H1 (cell line): Measurements from ENCODE around the gene MCUB. TPM values are rescaled to one million over a fixed set of nuclear protein-coding genes. Genes with fewer than 3 reads are reported as not detected.

ENCODE experiments used
- CTCF ChIA-PET: fragments of 300-600 bp; sonication (Branson Sonifier 250); formaldehyde crosslinking; loops from one replicate; lab custom pipeline; 2021; ENCODE audit not compliant: partially characterized antibody; lab: Charles Lee
- POLR2A ChIA-PET: fragments of 300-600 bp; sonication (Branson Sonifier 250); formaldehyde crosslinking; loops from one replicate; lab custom pipeline; 2021; ENCODE audit warnings: inconsistent platforms; ENCODE audit not compliant: partially characterized antibody; lab: Charles Lee
- DNase-seq, 2 experiments: peaks; one replicate each; pipeline versions ENCODE4 v3.0.0 to v3.0.0-alpha.2; 2010 to 2022; ENCODE audit warnings: low spot score in 2 of 2, low read depth in 1 of 2, mixed read lengths in 1 of 2
- FAIRE-seq: peaks from 2 replicates; lab custom pipeline; 2011; peaks lifted over from hg19 to GRCh38; lab: Jason Lieb, UNC
- H2AFZ ChIP-seq: 2 replicates; pipeline ENCODE4 v1.8.1; 2012; ENCODE audit warnings: low read length, inconsistent platforms
- H2AK5ac ChIP-seq: 2 replicates; pipeline ENCODE4 v1.6.1; 2013; ENCODE audit warnings: low read depth, low read length
- H2BK120ac ChIP-seq: replicated peaks from 2 replicates; pipeline ENCODE3; 2013; ENCODE audit warnings: low read depth, low read length, inconsistent platforms
- H2BK12ac ChIP-seq: 2 replicates; pipeline ENCODE4 v1.6.1; 2013; ENCODE audit warnings: low read depth, low read length
- H2BK15ac ChIP-seq: 2 replicates; pipeline ENCODE4 v1.6.1; 2013; ENCODE audit warnings: low read length
- H2BK20ac ChIP-seq: 2 replicates; pipeline ENCODE4 v1.6.1; 2013; ENCODE audit warnings: low read length
- H2BK5ac ChIP-seq: 2 replicates; pipeline ENCODE4 v1.6.1; 2013; ENCODE audit warnings: low read depth, low read length
- H3K14ac ChIP-seq: 2 replicates; pipeline ENCODE4 v1.6.1; 2013; ENCODE audit warnings: inconsistent platforms; ENCODE audit not compliant: insufficient read length
- H3K18ac ChIP-seq: 2 replicates; pipeline ENCODE4 v1.6.1; 2013; ENCODE audit warnings: low read length; ENCODE audit errors: extremely low read depth
- H3K23ac ChIP-seq: 2 replicates; pipeline ENCODE4 v1.6.1; 2013; ENCODE audit warnings: inconsistent platforms; ENCODE audit not compliant: insufficient read length
- H3K23me2 ChIP-seq: 2 replicates; pipeline ENCODE4 v1.6.1; 2013; ENCODE audit warnings: low read depth, low read length
- H3K27ac ChIP-seq: 2 replicates; pipeline ENCODE4 v1.6.1; 2011; ENCODE audit warnings: low read depth, low read length, inconsistent platforms
- H3K27me3 ChIP-seq, 4 experiments: replicated peaks in 1 of 4; 1 replicate in 1 of 4; 2 replicates in 3 of 4; pipeline versions ENCODE4 v1.6.1 to v1.8.1; 2011 to 2013; ENCODE audit warnings: low read length in 3 of 4, mild to moderate bottlenecking in 3 of 4, inconsistent platforms in 2 of 4, mixed read lengths in 2 of 4, moderate library complexity in 1 of 4; ENCODE audit not compliant: control insufficient read depth in 3 of 4, insufficient read depth in 3 of 4; ENCODE audit errors: extremely low read depth in 1 of 4
- H3K36me3 ChIP-seq, 4 experiments: 2 replicates each; pipeline versions ENCODE4 v1.6.1 to v1.8.1; 2011 to 2013; ENCODE audit warnings: mild to moderate bottlenecking in 4 of 4, low read length in 3 of 4, moderate library complexity in 2 of 4, control low read depth in 1 of 4, inconsistent platforms in 1 of 4; ENCODE audit not compliant: insufficient read depth in 4 of 4, control insufficient read depth in 2 of 4
- H3K4ac ChIP-seq: replicated peaks from 2 replicates; pipeline ENCODE3; 2013; ENCODE audit warnings: low read length, low read depth, mixed read lengths, inconsistent platforms; ENCODE audit not compliant: insufficient read length
- H3K4me1 ChIP-seq, 4 experiments: replicated peaks in 1 of 4; 1 replicate in 1 of 4; 2 replicates in 3 of 4; pipeline versions ENCODE4 v1.6.1 to v1.8.1; 2011 to 2013; ENCODE audit warnings: low read length in 3 of 4, inconsistent platforms in 2 of 4, mixed read lengths in 1 of 4; ENCODE audit not compliant: insufficient read depth in 4 of 4, control insufficient read depth in 3 of 4
- H3K4me2 ChIP-seq, 2 experiments: 2 replicates each; pipeline versions ENCODE4 v1.6.1 to v1.8.1; 2011 to 2013; ENCODE audit warnings: low read depth in 2 of 2, low read length in 2 of 2, control low read depth in 1 of 2, inconsistent platforms in 1 of 2, mild to moderate bottlenecking in 1 of 2; ENCODE audit not compliant: insufficient read depth in 1 of 2
- H3K4me3 ChIP-seq, 4 experiments: fragments of 200-600, 300-600 bp in 1 of 4; sonication (generic), shearing (Covaris generic), sonication (Bioruptor Twin) in 1 of 4; 2 replicates each; pipeline versions ENCODE4 v1.5.1 to v1.8.1; 2011 to 2016; ENCODE audit warnings: low read length in 4 of 4, low read depth in 3 of 4, control low read depth in 2 of 4, inconsistent platforms in 2 of 4, mild to moderate bottlenecking in 2 of 4, mixed read lengths in 1 of 4, moderate library complexity in 1 of 4; ENCODE audit not compliant: insufficient read depth in 2 of 4; ENCODE audit errors: extremely low read depth in 1 of 4
- H3K56ac ChIP-seq: replicated peaks from 2 replicates; pipeline ENCODE3; 2013; ENCODE audit warnings: low read depth, mild to moderate bottlenecking, mixed read lengths, low read length, inconsistent platforms; ENCODE audit not compliant: insufficient read length
- H3K79me1 ChIP-seq: 2 replicates; pipeline ENCODE4 v1.6.1; 2013; ENCODE audit warnings: low read depth, low read length, control low read depth
- H3K79me2 ChIP-seq, 2 experiments: 2 replicates each; pipeline versions ENCODE4 v1.6.1 to v1.8.1; 2012 to 2013; ENCODE audit warnings: low read length in 2 of 2, mild to moderate bottlenecking in 2 of 2, inconsistent platforms in 1 of 2; ENCODE audit not compliant: insufficient read depth in 2 of 2, control insufficient read depth in 1 of 2
- H3K9ac ChIP-seq, 4 experiments: replicated peaks in 1 of 4; 1 replicate in 1 of 4; 2 replicates in 3 of 4; pipeline versions ENCODE4 v1.6.1 to v1.8.1; 2011 to 2013; ENCODE audit warnings: low read depth in 3 of 4, low read length in 3 of 4, control low read depth in 2 of 4, mild to moderate bottlenecking in 2 of 4, moderate library complexity in 2 of 4, inconsistent platforms in 1 of 4; ENCODE audit errors: extremely low read depth in 1 of 4
- H3K9me3 ChIP-seq, 2 experiments: 2 replicates each; pipeline versions ENCODE4 v1.6.1 to v1.8.1; 2012 to 2013; ENCODE audit warnings: mild to moderate bottlenecking in 2 of 2, moderate library complexity in 2 of 2, control low read depth in 1 of 2, inconsistent platforms in 1 of 2, low read depth in 1 of 2, low read length in 1 of 2, mixed read lengths in 1 of 2; ENCODE audit not compliant: insufficient read depth in 2 of 2
- H4K20me1 ChIP-seq, 2 experiments: replicated peaks in 1 of 2; 2 replicates each; pipeline versions ENCODE3 to v1.8.1; 2011 to 2013; ENCODE audit warnings: inconsistent platforms in 2 of 2, low read length in 2 of 2, mild to moderate bottlenecking in 1 of 2; ENCODE audit not compliant: insufficient read depth in 2 of 2, control insufficient read depth in 1 of 2
- H4K5ac ChIP-seq: 2 replicates; pipeline ENCODE4 v1.6.1; 2013; ENCODE audit warnings: low read length, low read depth, mixed read lengths, inconsistent platforms; ENCODE audit not compliant: insufficient read length
- H4K8ac ChIP-seq: 2 replicates; pipeline ENCODE4 v1.8.0; 2013; ENCODE audit warnings: mild to moderate bottlenecking, moderate library complexity, low read length, inconsistent platforms; ENCODE audit not compliant: insufficient read depth; ENCODE audit errors: extremely low read depth
- H4K91ac ChIP-seq: replicated peaks from 2 replicates; pipeline ENCODE3; 2013; ENCODE audit warnings: low read length, mixed read lengths, inconsistent platforms; ENCODE audit not compliant: insufficient read length
- ATF3 ChIP-seq: IDR thresholded peaks from 2 replicates; pipeline ENCODE4 v1.6.1; 2011; ENCODE audit warnings: low read depth, mild to moderate bottlenecking, low read length; ENCODE audit not compliant: insufficient read depth
- BRCA1 ChIP-seq: IDR thresholded peaks from 2 replicates; pipeline ENCODE4 v1.6.1; 2012; ENCODE audit warnings: low read depth, low read length, improper control_type of control experiment
- CEBPB ChIP-seq: IDR thresholded peaks from 2 replicates; pipeline ENCODE4 v1.6.1; 2012; ENCODE audit warnings: low read depth, low read length
- EZH2 ChIP-seq: fragments of 200-600 bp; sonication (generic); IDR thresholded peaks from 2 replicates; pipeline ENCODE4 v1.7.1; 2012; ENCODE audit warnings: low read depth, mild to moderate bottlenecking, moderate library complexity, low read length, inconsistent platforms; ENCODE audit not compliant: severe bottlenecking
- HDAC2 ChIP-seq, 2 experiments: fragments of 300-600 bp in 1 of 2; sonication (generic) in 1 of 2; IDR thresholded peaks; 2 replicates each; pipeline ENCODE4 v1.6.1; 2011 to 2012; ENCODE audit warnings: low read depth in 2 of 2, low read length in 2 of 2, mild to moderate bottlenecking in 2 of 2, moderate library complexity in 2 of 2, borderline replicate concordance in 1 of 2, inconsistent platforms in 1 of 2
- JUN ChIP-seq: IDR thresholded peaks from 2 replicates; pipeline ENCODE4 v1.6.1; 2011; ENCODE audit warnings: low read depth, mild to moderate bottlenecking, improper control_type of control experiment, low read length
- JUND ChIP-seq: IDR thresholded peaks from 2 replicates; pipeline ENCODE4 v1.6.1; 2011; ENCODE audit warnings: mild to moderate bottlenecking, improper control_type of control experiment, low read length
- KDM4A ChIP-seq: IDR thresholded peaks from one replicate; pipeline ENCODE4 v1.7.1; 2012; ENCODE audit warnings: low read depth, mild to moderate bottlenecking, moderate library complexity, low read length, inconsistent platforms; ENCODE audit not compliant: severe bottlenecking
- KDM5A ChIP-seq: fragments of 200-600 bp; IDR thresholded peaks from 2 replicates; pipeline ENCODE4 v1.7.1; 2012; ENCODE audit warnings: mild to moderate bottlenecking, low read length, inconsistent platforms, mixed read lengths
- RAD21 ChIP-seq, 2 experiments: IDR thresholded peaks in 1 of 2; conservative IDR thresholded peaks in 1 of 2; 2 replicates each; pipeline ENCODE4 v1.6.1; 2011; ENCODE audit warnings: low read depth in 2 of 2, low read length in 2 of 2, improper control_type of control experiment in 1 of 2, inconsistent platforms in 1 of 2, mild to moderate bottlenecking in 1 of 2, moderate library complexity in 1 of 2
- SIN3A ChIP-seq, 2 experiments: IDR thresholded peaks in 1 of 2; conservative IDR thresholded peaks in 1 of 2; 2 replicates each; pipeline ENCODE4 v1.6.1; 2011 to 2012; ENCODE audit warnings: low read length in 2 of 2, improper control_type of control experiment in 1 of 2, low read depth in 1 of 2, mild to moderate bottlenecking in 1 of 2
- SP1 ChIP-seq: IDR thresholded peaks from 2 replicates; pipeline ENCODE4 v1.6.1; 2011; ENCODE audit warnings: low read depth, low read length
- ZNF274 ChIP-seq: IDR thresholded peaks from 2 replicates; pipeline ENCODE4 v1.7.0; 2012; ENCODE audit warnings: low read length, borderline replicate concordance; ENCODE audit errors: extremely low read depth
- WGBS, 2 experiments: shearing (Covaris generic) in 1 of 2; methylation state at CpG; one replicate each; pipeline versions ENCODE4 v1.1.6 to v1.1.7; 2013 to 2015; ENCODE audit warnings: low lambda C conversion rate in 2 of 2, mixed read lengths in 2 of 2, inconsistent platforms in 1 of 2, low coverage in 1 of 2, missing lambda C conversion rate in 1 of 2; ENCODE audit not compliant: insufficient replicate concordance in 2 of 2, insufficient coverage in 1 of 2, insufficient read length in 1 of 2; ENCODE audit errors: extremely low coverage in 1 of 2, missing lambda C conversion rate in 1 of 2; 5-methylcytosine and 5-hydroxymethylcytosine counted together
- polyA plus RNA-seq, 7 experiments: library from polyadenylated mRNA; depleted of rRNA in 3 of 7; stranded (reverse) in 5 of 7; unstranded in 2 of 7; fragments of >200 nt in 5 of 7; fragments of 200-250 nt in 2 of 7; gene quantifications; 1 replicate in 5 of 7; 2 replicates in 1 of 7; 4 replicates in 1 of 7; pipeline versions ENCODE4 v1.2.1 to v1.2.3, GENCODE V29; 2011 to 2013; ENCODE audit warnings: missing spikeins in 2 of 7, mixed read lengths in 2 of 7
- total RNA-seq: library from RNA; stranded (reverse); fragmentation: NEBNext Ultra II Directional; extraction: Animal tissue kit (Norgen Biotek cat#: 25700); gene quantifications from 2 replicates; pipeline ENCODE4 v1.2.1, GENCODE V29; 2021

MCUB gene
- total and polyA plus RNA-seq, 2 of the 8 experiments (the other 6 are each of a cell fraction or from before 2014, with no cell fraction given) = 15.2 to 19.4 TPM

DNA sequence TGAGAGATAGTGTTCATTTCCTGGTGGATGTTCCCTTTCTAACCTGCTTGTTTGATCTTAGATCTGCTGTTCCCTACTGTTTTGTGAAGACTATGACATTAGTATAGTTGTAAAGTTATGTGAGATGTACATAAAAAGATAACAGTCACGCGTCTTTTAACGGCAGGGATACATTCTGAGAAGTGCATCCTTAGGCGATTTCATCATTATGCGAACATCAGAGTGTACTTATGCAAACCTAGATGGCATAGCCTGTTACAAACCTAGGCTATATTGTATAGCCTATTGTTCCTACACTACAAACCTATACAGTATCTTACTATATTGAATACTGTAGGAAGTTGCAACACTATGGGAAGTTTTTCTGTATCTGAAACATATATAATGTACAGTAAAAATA lies 50.4 kb downstream of the MCUB start:
- H3K23ac ChIP-seq = no peak overlapping the region
- H2BK15ac ChIP-seq = no peak overlapping the region
- no peak overlapping the region for H3K27ac ChIP-seq
- peaks cover 0 to 1% of the 10 kb centered on the region in 2 experiments for H4K20me1 ChIP-seq
- no peak overlapping the region for H2AFZ ChIP-seq
- H4K5ac ChIP-seq = no peak overlapping the region
- no peak overlapping the region for H2BK20ac ChIP-seq
- H3K56ac ChIP-seq = no peak overlapping the region
- no peak overlapping the region for H4K8ac ChIP-seq
- no peak overlapping the region for H3K4me2 ChIP-seq
- H3K79me2 ChIP-seq = no peaks in the 10 kb centered on the region
- H3K9me3 ChIP-seq = no peaks in the 10 kb centered on the region
- H3K4ac ChIP-seq = no peak overlapping the region
- H3K14ac ChIP-seq = no peak overlapping the region
- no peak for DNase-seq
- no peaks in the 10 kb centered on the region for H3K23me2 ChIP-seq
- ChIA-PET CTCF (no interaction called here), POLR2A (no interaction called here)
- no peak overlapping the region for H4K91ac ChIP-seq
- no peaks in the 10 kb centered on the region for H3K36me3 ChIP-seq
- no peak overlapping the region for H3K18ac ChIP-seq
- 99% methylated on average over 5 of the region's 5 CpGs; no CpG with 5 or more reads in 1 of the 2 experiments for WGBS, 2 experiments
- no peaks in the 10 kb centered on the region for H3K27me3 ChIP-seq
- no peak for FAIRE-seq
- H2BK5ac ChIP-seq = no peak overlapping the region
- H2BK120ac ChIP-seq = no peak overlapping the region
- no peak overlapping the region for H3K9ac ChIP-seq
- H2AK5ac ChIP-seq = no peak overlapping the region
- H2BK12ac ChIP-seq = no peak overlapping the region
- H3K4me1 ChIP-seq = no peaks in the 10 kb centered on the region
- H3K79me1 ChIP-seq = no peaks in the 10 kb centered on the region
- H3K4me3 ChIP-seq = no peak overlapping the region
- no peak for TF ChIP-seq JUND
- no peak for TF ChIP-seq BRCA1
- no peak for TF ChIP-seq RAD21 (IDR thresholded peaks at IDR 0.05 in 1 of 2, conservative IDR thresholded peaks at IDR 0.05 in 1 of 2; ENCODE audit: low read depth in 2 of 2, low read length in 2 of 2)
- no peak for TF ChIP-seq JUN
- TF ChIP-seq KDM4A = no peak
- TF ChIP-seq SP1 = no peak
- TF ChIP-seq CEBPB = no peak
- TF ChIP-seq ATF3 = no peak
- no peak for TF ChIP-seq KDM5A
- no peak for TF ChIP-seq ZNF274
- TF ChIP-seq EZH2 = no peak
- no peak for TF ChIP-seq SIN3A (conservative IDR thresholded peaks at IDR 0.05 in 1 of 2, IDR thresholded peaks at IDR 0.05 in 1 of 2; ENCODE audit: low read depth in 1 of 2, low read length in 2 of 2)
- no peak for TF ChIP-seq HDAC2 (IDR thresholded peaks at IDR 0.05; ENCODE audit: borderline replicate concordance in 1 of 2, low read depth in 2 of 2, low read length in 2 of 2)
